ENCODE measurements around the gene GGACT.
"Not testable (repeated sequence)": the region's sequence is repeated elsewhere in the genome, so short reads cannot be mapped to it uniquely, and the experiment has no call there.

The GGACT gene

GRCh38 chr13:100600915-100601314 lies 12.3 kb upstream of the GGACT start:
- no peak for DNase-seq (ENCODE audit: low read depth in 2 of 2)

- DNase-seq (ENCODE audit: low read depth in 2 of 2): no peak
Measured at GRCh38 chr13:100600461-100600860, 11.9 kb upstream of the GGACT start.

- no peak for DNase-seq (ENCODE audit: low read depth in 2 of 2)
Measured at GRCh38 chr13:100597253-100597652, 8.7 kb upstream of the GGACT start.

GRCh38 chr13:100596516-100596915 lies 7.9 kb upstream of the GGACT start:
- no peak for DNase-seq (ENCODE audit: low read depth in 2 of 2)

GRCh38 chr13:100594731-100595130 lies 6.1 kb upstream of the GGACT start:
- DNase-seq (ENCODE audit: low read depth in 2 of 2): no peak

- DNase-seq (ENCODE audit: low read depth in 2 of 2): no peak
Measured at GRCh38 chr13:100594255-100594654, 5.7 kb upstream of the GGACT start.

GRCh38 chr13:100589178-100589725 lies 663 bp upstream of the GGACT start:
- DNase-seq (ENCODE audit: low read depth in 2 of 2): no peak

GRCh38 chr13:100584896-100585295 lies 3.7 kb downstream of the GGACT start:
- no peak for DNase-seq (ENCODE audit: low read depth in 2 of 2)

- no peak for DNase-seq (ENCODE audit: low read depth in 2 of 2)
Measured at GRCh38 chr13:100581504-100581903, 7.1 kb downstream of the GGACT start.

GRCh38 chr13:100581030-100581429 lies 7.6 kb downstream of the GGACT start:
- no peak for DNase-seq (ENCODE audit: low read depth in 2 of 2)

GRCh38 chr13:100580045-100580444 lies 8.5 kb downstream of the GGACT start:
- no peak for DNase-seq (ENCODE audit: low read depth in 2 of 2)

- DNase-seq (ENCODE audit: low read depth in 2 of 2): not testable (repeated sequence)
Measured at GRCh38 chr13:100577239-100577638, 11.3 kb downstream of the GGACT start.

GRCh38 chr13:100573121-100573520 lies 15.5 kb downstream of the GGACT start:
- DNase-seq (ENCODE audit: low read depth in 2 of 2): peak; percentile 49 to 62

GRCh38 chr13:100566543-100566942 lies 22.0 kb downstream of the GGACT start:
- DNase-seq (ENCODE audit: low read depth in 2 of 2): no peak

GRCh38 chr13:100565286-100565685 lies 23.3 kb downstream of the GGACT start:
- no peak for DNase-seq (ENCODE audit: low read depth in 2 of 2)

GRCh38 chr13:100564444-100565223 lies 24.0 kb downstream of the GGACT start:
- no peak for DNase-seq (ENCODE audit: low read depth in 2 of 2)

- no peak for DNase-seq (ENCODE audit: low read depth in 2 of 2)
Measured at GRCh38 chr13:100563779-100564178, 24.8 kb downstream of the GGACT start.

- DNase-seq (ENCODE audit: low read depth in 2 of 2): no peak
Measured at GRCh38 chr13:100561599-100562204, 26.9 kb downstream of the GGACT start.

- no peak for DNase-seq (ENCODE audit: low read depth in 2 of 2)
Measured at GRCh38 chr13:100561158-100561499, 27.5 kb downstream of the GGACT start.

GRCh38 chr13:100560498-100561157 lies 28.0 kb downstream of the GGACT start:
- no peak for DNase-seq (ENCODE audit: low read depth in 2 of 2)

- DNase-seq (ENCODE audit: low read depth in 2 of 2): no peak
Measured at GRCh38 chr13:100559886-100560285, 28.7 kb downstream of the GGACT start.

GRCh38 chr13:100552755-100553154 lies 35.8 kb downstream of the GGACT start:
- DNase-seq (ENCODE audit: low read depth in 2 of 2): no peak

GRCh38 chr13:100549316-100549715 lies 39.3 kb downstream of the GGACT start:
- no peak for DNase-seq (ENCODE audit: low read depth in 2 of 2)
